Gastrocnemius medialis (tissue), 4 donors: ENCODE results near the gene POLD2.

Source experiments
- CTCF ChIP-seq, 5 experiments: fragments of 450-650 bp in 3 of 5; fragments of 200-600 bp in 2 of 5; sonication (generic) in 2 of 5; IDR thresholded peaks in 4 of 5; conservative IDR thresholded peaks in 1 of 5; 1 replicate in 4 of 5; 2 replicates in 1 of 5; pipeline ENCODE4 v1.5.1; 2016 to 2019; ENCODE audit warnings: antibody characterized with exemption in 5 of 5, mild to moderate bottlenecking in 3 of 5, moderate library complexity in 3 of 5
- POLR2A ChIP-seq, 2 donors: fragments of 450-650 bp; IDR thresholded peaks; one replicate each; pipeline ENCODE4 v1.6.1; 2017; ENCODE audit warnings: antibody characterized with exemption in 2 of 2, mild to moderate bottlenecking in 2 of 2, moderate library complexity in 2 of 2

- no peak for TF ChIP-seq CTCF (IDR thresholded peaks at IDR 0.05 in 4 of 5, conservative IDR thresholded peaks at IDR 0.05 in 1 of 5)
- no peak for TF ChIP-seq POLR2A (IDR thresholded peaks at IDR 0.05)
Observed at GRCh38 chr7:44077061-44077460, 46.3 kb downstream of the POLD2 start.
